ENCODE data around the gene MREG. TPM values are rescaled to one million over a fixed set of nuclear protein-coding genes. Genes with fewer than 3 reads are reported as not detected.
"Not testable (repeated sequence)": the region's sequence is repeated elsewhere in the genome, so short reads cannot be mapped to it uniquely, and the experiment has no call there.

Gene MREG
- total RNA-seq, 4 donors from 2014 or later: 2.2 to 5.6 (median 3.7) TPM

DNA sequence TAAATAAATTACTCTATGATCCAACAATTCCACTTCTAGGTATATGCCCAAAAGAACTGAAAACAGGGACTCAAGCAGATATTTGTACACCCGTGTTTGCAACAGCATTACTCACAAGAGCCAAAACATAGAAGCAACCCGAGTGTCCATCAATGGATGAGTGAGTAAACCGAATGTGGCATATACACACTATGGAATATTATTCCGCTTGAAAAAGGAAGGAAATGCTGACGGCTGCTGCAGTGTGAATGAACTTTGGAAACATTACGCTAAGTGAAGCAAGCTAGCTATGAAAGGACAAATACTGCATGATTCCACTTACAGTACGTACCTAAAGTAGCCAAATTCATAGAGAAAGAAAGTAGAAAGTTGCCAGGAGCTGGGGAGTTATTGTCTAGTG is 32.2 kb downstream of the MREG start:
- ATAC-seq (ENCODE audit: low FRiP score): no peak
- TF ChIP-seq, protein P1, sequence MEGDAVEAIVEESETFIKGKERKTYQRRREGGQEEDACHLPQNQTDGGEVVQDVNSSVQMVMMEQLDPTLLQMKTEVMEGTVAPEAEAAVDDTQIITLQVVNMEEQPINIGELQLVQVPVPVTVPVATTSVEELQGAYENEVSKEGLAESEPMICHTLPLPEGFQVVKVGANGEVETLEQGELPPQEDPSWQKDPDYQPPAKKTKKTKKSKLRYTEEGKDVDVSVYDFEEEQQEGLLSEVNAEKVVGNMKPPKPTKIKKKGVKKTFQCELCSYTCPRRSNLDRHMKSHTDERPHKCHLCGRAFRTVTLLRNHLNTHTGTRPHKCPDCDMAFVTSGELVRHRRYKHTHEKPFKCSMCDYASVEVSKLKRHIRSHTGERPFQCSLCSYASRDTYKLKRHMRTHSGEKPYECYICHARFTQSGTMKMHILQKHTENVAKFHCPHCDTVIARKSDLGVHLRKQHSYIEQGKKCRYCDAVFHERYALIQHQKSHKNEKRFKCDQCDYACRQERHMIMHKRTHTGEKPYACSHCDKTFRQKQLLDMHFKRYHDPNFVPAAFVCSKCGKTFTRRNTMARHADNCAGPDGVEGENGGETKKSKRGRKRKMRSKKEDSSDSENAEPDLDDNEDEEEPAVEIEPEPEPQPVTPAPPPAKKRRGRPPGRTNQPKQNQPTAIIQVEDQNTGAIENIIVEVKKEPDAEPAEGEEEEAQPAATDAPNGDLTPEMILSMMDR (IDR thresholded peaks at IDR 0.05): no peak
- no peak for DNase-seq (ENCODE audit: low spot score)

DNA sequence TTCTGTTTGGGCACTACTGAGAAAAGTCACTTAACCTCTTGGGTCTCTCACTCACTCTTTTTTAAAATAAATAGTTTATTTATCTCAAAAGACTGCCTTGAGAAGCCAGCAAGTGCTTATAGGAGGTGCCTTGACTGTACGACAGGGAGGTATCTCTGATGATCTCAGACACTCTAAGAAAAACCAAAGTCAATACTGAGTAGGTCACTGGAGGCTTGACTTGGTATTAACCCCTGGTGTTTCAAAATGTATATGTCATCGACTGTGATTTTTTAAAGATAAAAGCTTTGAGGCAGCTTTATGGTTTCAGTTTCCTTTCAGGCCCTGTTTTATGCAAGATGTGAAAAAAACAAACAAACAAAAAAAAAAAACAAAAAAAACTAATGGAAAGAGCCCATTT is 33.7 kb downstream of the MREG start:
- ATAC-seq (ENCODE audit: low FRiP score): no peak
- TF ChIP-seq, protein P1 (IDR thresholded peaks at IDR 0.05): no peak
- no peak for DNase-seq (ENCODE audit: low spot score)

DNA sequence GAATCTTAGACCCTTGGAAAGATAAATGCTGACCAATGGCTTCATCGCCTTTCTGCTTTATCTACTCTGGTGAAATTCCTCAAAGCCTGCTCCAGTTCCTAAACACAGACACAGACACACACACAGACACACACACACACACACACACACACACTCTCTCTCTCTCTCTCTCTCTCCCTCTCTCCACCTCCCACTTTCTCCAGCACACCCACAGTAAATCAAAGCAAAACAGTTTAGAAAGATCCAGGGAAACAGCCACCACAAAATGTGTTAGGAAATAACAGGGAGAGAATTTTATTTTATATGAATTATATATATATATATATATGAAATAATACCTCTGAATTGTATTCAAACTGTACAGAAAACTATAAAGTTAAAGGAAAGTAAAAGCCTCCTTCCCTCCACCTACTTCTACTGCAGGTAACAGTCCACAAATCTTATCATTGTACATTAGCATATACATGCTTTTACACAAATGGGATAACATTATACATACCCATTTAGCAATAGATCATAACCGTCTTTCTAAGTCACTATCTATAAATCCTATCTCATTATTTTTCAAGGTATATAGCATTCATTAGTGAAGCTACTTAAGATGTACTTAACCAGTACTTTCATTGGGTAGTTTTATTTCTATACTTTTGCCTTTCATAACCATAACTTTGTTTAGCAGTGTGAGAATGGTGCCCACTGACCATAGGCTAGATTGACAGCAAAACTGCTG is 38.5 kb downstream of the MREG start:
- ATAC-seq (ENCODE audit: low FRiP score) (no peak), DNase-seq (ENCODE audit: low spot score) (no peak)
- TF ChIP-seq, protein P1 (IDR thresholded peaks at IDR 0.05): no peak

DNA sequence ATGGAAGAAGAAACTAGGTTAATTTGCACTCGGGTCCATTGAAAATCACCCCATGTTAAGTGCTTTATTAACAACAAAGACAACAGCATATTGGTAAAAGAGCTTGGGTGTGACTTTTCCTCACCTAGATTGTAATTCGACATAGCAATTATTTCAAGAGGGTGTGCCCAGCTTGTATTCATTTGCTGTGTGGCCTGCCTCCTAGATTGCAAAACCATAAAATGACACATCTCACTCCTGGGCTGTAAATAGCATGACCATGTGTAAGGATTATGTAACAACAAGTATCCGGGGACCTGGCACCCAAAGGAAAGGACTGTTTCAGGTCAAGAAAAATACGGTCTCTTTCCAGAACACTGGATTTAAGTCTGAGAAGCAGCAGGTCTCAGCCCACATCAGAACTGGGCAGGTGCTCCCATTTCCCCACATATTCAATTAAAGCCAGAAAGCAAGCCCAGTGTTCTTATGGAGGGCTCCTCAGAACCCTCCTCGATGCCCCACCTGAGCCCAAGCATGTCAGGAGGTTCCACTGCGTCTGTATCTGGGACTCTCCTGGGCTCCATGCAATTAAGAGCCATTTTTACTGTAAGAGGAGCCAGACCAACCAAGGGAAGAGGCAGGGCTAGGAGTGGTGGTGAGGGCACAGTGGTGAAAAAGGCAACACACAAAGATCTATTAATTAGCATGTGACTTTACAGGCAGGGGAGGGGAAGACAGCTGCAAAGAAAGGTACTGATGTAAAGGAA is 39.2 kb downstream of the MREG start:
- TF ChIP-seq, protein P1 (IDR thresholded peaks at IDR 0.05): no peak
- DNase-seq (ENCODE audit: low spot score): no peak
- ATAC-seq (ENCODE audit: low FRiP score): no peak

DNA sequence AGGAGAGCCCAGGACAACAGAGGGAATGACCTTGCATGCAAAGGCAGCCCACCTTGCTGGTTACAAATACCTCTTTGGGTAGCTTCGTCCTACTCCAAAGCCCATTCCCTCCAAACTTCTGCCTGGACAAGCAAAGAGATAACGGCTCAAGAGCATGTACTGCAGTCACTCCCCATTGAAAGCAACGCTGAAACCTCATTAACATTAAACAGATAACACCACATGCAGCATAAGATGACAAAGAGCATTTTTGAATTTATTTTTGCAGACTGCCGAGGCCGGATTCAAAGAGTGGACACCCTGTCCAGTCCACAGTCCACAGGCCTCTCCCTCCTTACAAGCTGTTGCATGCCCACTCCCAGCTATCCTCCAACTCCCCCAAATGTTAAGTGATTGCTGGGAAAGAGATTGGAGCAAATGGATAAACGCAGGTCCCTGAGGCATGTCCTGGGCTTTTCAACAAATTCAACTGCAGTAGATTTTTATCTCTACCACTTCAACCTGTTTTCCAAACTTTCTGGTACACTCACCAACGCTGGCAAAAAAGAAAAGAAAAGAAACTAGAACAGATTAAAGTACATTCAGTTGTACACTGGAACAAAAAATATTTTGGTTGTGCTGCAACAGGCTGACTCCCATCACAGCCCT is 40.1 kb downstream of the MREG start:
- TF ChIP-seq, protein P1 (IDR thresholded peaks at IDR 0.05): no peak
- DNase-seq (ENCODE audit: low spot score) (no peak), ATAC-seq (ENCODE audit: low FRiP score) (no peak)

DNA sequence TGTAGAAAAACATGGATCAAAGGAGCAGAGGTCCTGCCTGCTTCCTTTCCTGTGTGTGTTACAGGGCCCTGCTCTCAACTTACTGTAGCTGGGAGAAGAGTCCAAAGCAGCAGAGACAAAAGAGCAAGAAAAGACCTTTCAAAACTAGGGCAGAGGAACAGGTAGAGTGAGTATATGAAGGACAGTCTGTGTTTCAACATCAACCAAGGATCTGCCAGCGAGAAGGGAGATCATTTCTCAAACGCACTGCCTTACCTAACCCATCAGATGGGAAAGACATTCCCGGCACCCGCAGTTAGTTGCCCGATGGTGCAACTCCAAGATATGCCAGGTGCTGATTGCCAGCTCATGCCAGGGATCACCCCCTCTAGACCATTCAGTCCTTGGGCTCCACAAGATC is 41.7 kb downstream of the MREG start:
- TF ChIP-seq, protein P1 (IDR thresholded peaks at IDR 0.05): no peak
- ATAC-seq (ENCODE audit: low FRiP score): no peak
- no peak for DNase-seq (ENCODE audit: low spot score)

DNA sequence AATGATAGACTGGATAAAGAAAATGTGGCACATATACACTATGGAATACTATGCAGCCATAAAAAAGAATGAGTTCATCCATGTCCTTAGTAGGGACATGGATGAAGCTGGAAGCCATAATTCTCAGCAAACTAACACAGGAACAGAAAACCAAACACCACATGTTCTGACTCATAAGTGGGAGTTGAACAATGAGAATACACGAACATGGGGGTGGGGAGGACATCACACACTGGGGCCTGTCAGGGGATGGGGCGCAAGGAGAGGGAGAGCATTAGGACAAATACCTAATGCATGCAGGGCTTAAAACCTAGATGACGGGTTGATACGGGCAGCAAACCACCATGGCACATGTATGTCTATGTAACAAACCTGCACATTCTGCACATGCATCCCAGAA is 42.5 kb downstream of the MREG start:
- not testable (repeated sequence) for ATAC-seq (ENCODE audit: low FRiP score); DNase-seq (ENCODE audit: low spot score)

Measured in omental fat pad (tissue), 4 donors.